ENCODE measurements around the gene PHF21A.
"Not testable (repeated sequence)": the region's sequence is repeated elsewhere in the genome, so short reads cannot be mapped to it uniquely, and the experiment has no call there.

PHF21A gene

DNA sequence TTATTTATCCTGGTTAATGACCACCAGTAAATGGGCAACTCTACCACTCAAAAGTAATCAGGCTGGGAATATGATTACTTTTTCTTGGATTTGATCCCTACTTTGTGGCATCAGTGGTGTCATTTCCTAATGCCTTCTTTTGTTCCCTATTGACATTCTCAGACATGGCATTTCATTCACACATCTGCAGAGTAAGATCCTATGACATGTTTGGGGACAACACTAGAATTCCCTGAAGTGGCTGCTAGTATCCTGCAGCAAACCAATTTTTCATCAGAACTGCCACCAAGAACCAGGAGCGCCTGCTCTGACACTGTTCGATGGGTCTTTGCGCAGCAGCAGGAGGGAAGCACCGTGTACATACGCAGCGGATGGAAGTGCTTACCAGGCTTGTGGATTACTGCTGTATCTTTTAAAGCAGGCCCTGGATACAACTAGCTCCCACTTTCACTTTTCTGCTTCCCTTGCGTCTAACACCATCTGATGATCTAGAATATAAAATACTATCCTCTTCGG, 101.1 kb downstream of the PHF21A start:
- no peak overlapping the region for H3K4me3 ChIP-seq (ENCODE audit: low read depth, low read length)
- no peak for TF ChIP-seq CTCF (IDR thresholded peaks at IDR 0.05; ENCODE audit: low read depth, low read length)

DNA sequence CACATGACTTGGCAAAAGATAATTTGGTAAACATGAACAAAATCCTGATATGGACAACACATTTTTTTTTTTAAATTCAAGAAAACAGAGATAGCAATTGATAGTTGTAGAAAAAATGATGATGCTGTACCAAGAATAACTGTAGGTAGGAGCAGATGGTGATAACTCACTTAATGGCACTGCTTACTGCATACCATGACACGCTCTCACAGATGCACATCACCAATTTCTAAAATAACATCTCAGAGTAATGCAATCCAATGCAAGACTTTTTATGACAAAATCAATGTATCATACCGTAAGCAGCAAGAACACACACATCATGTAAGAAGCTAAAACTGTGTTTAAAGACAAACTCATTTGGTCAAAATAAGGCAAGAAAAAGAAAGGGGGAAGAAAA, 102.6 kb downstream of the PHF21A start:
- H3K4me3 ChIP-seq (ENCODE audit: low read depth, low read length): no peak overlapping the region
- no peak for TF ChIP-seq CTCF (IDR thresholded peaks at IDR 0.05; ENCODE audit: low read depth, low read length)

- H3K4me3 ChIP-seq (ENCODE audit: low read depth, low read length): no peak overlapping the region
- no peak for TF ChIP-seq CTCF (IDR thresholded peaks at IDR 0.05; ENCODE audit: low read depth, low read length)
These were observed 103.9 kb downstream of the PHF21A start for GRCh38 chr11:46017341-46017740.

- H3K4me3 ChIP-seq (ENCODE audit: low read depth, low read length): no peak overlapping the region
- TF ChIP-seq CTCF (IDR thresholded peaks at IDR 0.05; ENCODE audit: low read depth, low read length): no peak
These were observed 105.3 kb downstream of the PHF21A start for GRCh38 chr11:46015941-46016340.

GRCh38 chr11:46014168-46014567, 107.1 kb downstream of the PHF21A start:
- not testable (repeated sequence) for H3K4me3 ChIP-seq (ENCODE audit: low read depth, low read length)

GRCh38 chr11:46012185-46012584, 109.1 kb downstream of the PHF21A start:
- no peak overlapping the region for H3K4me3 ChIP-seq (ENCODE audit: low read depth, low read length)
- TF ChIP-seq CTCF (IDR thresholded peaks at IDR 0.05; ENCODE audit: low read depth, low read length): no peak

DNA sequence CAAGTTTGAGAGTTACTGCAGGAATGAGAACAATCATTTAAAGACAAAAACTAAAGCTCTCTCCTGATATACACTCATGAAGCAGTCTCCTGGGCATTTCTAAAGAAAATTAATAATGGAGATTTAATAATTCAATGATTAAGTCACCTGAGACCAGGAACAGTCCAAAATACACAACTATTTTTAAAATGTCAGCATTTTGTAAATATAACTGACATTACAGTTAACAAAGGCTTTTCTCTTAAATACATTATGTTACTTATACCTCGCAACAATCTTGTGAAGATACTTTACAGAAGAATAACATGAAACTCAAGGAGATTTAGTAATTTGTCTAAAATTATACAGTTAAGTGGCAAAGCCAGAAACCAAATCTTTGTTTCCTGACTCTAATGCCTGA, 111.2 kb downstream of the PHF21A start:
- no peak for TF ChIP-seq CTCF (IDR thresholded peaks at IDR 0.05; ENCODE audit: low read depth, low read length)

DNA sequence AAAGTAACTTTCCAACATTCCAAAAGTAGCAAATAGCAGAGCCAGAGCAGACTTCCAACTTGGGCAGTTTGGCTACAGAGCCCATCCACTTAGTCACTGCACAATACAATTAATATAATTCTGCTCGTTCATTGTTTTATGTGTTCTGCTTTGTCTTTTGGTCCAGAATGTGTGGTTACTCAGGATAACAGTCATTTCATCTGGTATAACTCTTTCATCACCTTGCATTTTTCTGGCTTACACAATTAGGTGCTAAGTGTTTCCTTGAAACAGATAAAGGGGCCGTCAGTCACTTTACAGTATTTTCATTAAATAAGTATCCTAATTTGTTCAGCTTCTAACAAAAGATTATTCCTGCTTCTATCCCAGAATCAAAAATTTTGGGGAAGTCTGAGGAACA, 111.6 kb downstream of the PHF21A start:
- H3K4me3 ChIP-seq (ENCODE audit: low read depth, low read length): no peak overlapping the region
- no peak for TF ChIP-seq CTCF (IDR thresholded peaks at IDR 0.05; ENCODE audit: low read depth, low read length)

More for the DNA sequence above, 111.2 kb downstream of the PHF21A start:
- no peak overlapping the region for H3K4me3 ChIP-seq (ENCODE audit: low read depth, low read length)

Measured in WI38 (cell line).